B cell (primary cell): ENCODE results near the gene PPP1R3E. TPM values are rescaled to one million over a fixed set of nuclear protein-coding genes. Genes with fewer than 3 reads are reported as not detected.

Source experiments
- ATAC-seq: fragments of 200-7000 bp; cut with Tn5 transposase; one replicate; pipeline ENCODE4 v1.10.0; 2021; ENCODE audit warnings: low read depth, mild to moderate bottlenecking, moderate number of reproducible peaks, moderate library complexity
- CTCF ChIA-PET: fragments of 350-600 bp; sonication (Branson Sonifier 250); formaldehyde crosslinking; loops from one replicate; lab custom pipeline; 2021; ENCODE audit warnings: antibody characterized with exemption, inconsistent platforms; lab: Charles Lee
- POLR2A ChIA-PET: fragments of 350-600 bp; sonication (Branson Sonifier 250); formaldehyde crosslinking; loops from one replicate; lab custom pipeline; 2021; ENCODE audit warnings: antibody characterized with exemption; lab: Charles Lee
- DNase-seq: peaks from one replicate; pipeline ENCODE4 v3.0.0; 2013
- H2AFZ ChIP-seq: 2 replicates; pipeline ENCODE4 v1.6.1; 2012; ENCODE audit warnings: mild to moderate bottlenecking, low read depth, low read length; ENCODE audit not compliant: insufficient read depth, poor library complexity, severe bottlenecking
- H3K27ac ChIP-seq, 2 donors: 1 replicate in 1 of 2; 2 replicates in 1 of 2; pipeline ENCODE4 v1.5.1; 2012 to 2013; ENCODE audit warnings: low read length in 2 of 2, mild to moderate bottlenecking in 2 of 2, moderate library complexity in 1 of 2
- H3K27me3 ChIP-seq, 4 experiments: fragments of 200-600 bp in 1 of 4; sonication (generic) in 1 of 4; replicated peaks in 1 of 4; 1 replicate in 2 of 4; 2 replicates in 2 of 4; pipeline versions ENCODE4 v1.6.1 to v1.7.0; 2013 to 2016; ENCODE audit warnings: low read length in 3 of 4, mild to moderate bottlenecking in 2 of 4, mixed read lengths in 1 of 4, moderate library complexity in 1 of 4; ENCODE audit not compliant: insufficient read depth in 4 of 4, control insufficient read depth in 3 of 4; ENCODE audit errors: control extremely low read depth in 1 of 4
- H3K36me3 ChIP-seq, 2 experiments: replicated peaks in 1 of 2; 1 replicate in 1 of 2; 2 replicates in 1 of 2; pipeline versions ENCODE4 v1.6.1 to v1.7.1; 2013; ENCODE audit warnings: low read length in 1 of 2; ENCODE audit not compliant: insufficient read depth in 2 of 2, control insufficient read depth in 1 of 2; ENCODE audit errors: control extremely low read depth in 1 of 2, extremely low read depth in 1 of 2
- H3K4me1 ChIP-seq, 2 donors: fragments of 200-600 bp in 1 of 2; sonication (generic) in 1 of 2; 1 replicate in 1 of 2; 2 replicates in 1 of 2; pipeline versions ENCODE4 v1.5.1 to v1.6.1; 2013 to 2017; ENCODE audit warnings: low read length in 2 of 2; ENCODE audit not compliant: control insufficient read depth in 2 of 2, insufficient read depth in 2 of 2
- H3K4me2 ChIP-seq: replicated peaks from 2 replicates; pipeline ENCODE3; 2012; ENCODE audit warnings: mild to moderate bottlenecking, low read depth, low read length; ENCODE audit not compliant: poor library complexity, severe bottlenecking
- H3K4me3 ChIP-seq, 5 experiments: fragments of 200-600 bp in 1 of 5; sonication (generic) in 1 of 5; 1 replicate in 3 of 5; 2 replicates in 2 of 5; pipeline versions ENCODE4 v1.5.1 to v1.7.0; 2011 to 2016; ENCODE audit warnings: low read length in 4 of 5, mild to moderate bottlenecking in 4 of 5, low read depth in 2 of 5, control low read depth in 1 of 5, moderate library complexity in 1 of 5; ENCODE audit not compliant: insufficient read depth in 1 of 5; ENCODE audit errors: control extremely low read depth in 1 of 5, extremely low read depth in 1 of 5
- H3K79me2 ChIP-seq: fragments of 200-600 bp; sonication (generic); one replicate; pipeline ENCODE4 v1.6.0; 2016; ENCODE audit warnings: low read length; ENCODE audit not compliant: control insufficient read depth, insufficient read depth
- H3K9ac ChIP-seq: fragments of 200-600 bp; sonication (generic); 2 replicates; pipeline ENCODE4 v1.6.1; 2017; ENCODE audit warnings: mild to moderate bottlenecking, low read length, moderate library complexity
- H3K9me3 ChIP-seq, 3 donors: one replicate each; pipeline versions ENCODE4 v1.6.1 to v1.7.1; 2013; ENCODE audit warnings: low read length in 2 of 3; ENCODE audit not compliant: control insufficient read depth in 2 of 3, insufficient read depth in 1 of 3; ENCODE audit errors: control extremely low read depth in 1 of 3
- H4K20me1 ChIP-seq: 2 replicates; pipeline ENCODE4 v1.6.0; 2012; ENCODE audit warnings: mild to moderate bottlenecking, low read length; ENCODE audit not compliant: insufficient read depth, control insufficient read depth, poor library complexity, severe bottlenecking
- H3K27ac Mint-ChIP-seq: one replicate; pipeline ENCODE4 v1.8.0; 2021; ENCODE audit warnings: mixed read lengths
- H3K27me3 Mint-ChIP-seq: one replicate; pipeline ENCODE4 v1.8.0; 2021; ENCODE audit warnings: mixed read lengths
- H3K4me1 Mint-ChIP-seq: one replicate; pipeline ENCODE4 v1.8.0; 2021; ENCODE audit warnings: mixed read lengths
- H3K4me3 Mint-ChIP-seq: one replicate; pipeline ENCODE4 v1.8.0; 2021; ENCODE audit warnings: mixed read lengths
- H3K9me3 Mint-ChIP-seq: one replicate; pipeline ENCODE4 v1.8.0; 2022; ENCODE audit warnings: mixed read lengths; ENCODE audit not compliant: insufficient read depth
- EZH2 ChIP-seq: IDR thresholded peaks from 2 replicates; pipeline ENCODE4 v1.6.1; 2012; ENCODE audit warnings: borderline replicate concordance, low read depth, mild to moderate bottlenecking, moderate library complexity, low read length; ENCODE audit not compliant: insufficient read depth, poor library complexity, severe bottlenecking
- WGBS: methylation state at CpG from one replicate; pipeline ENCODE4 v1.1.5; 2013; ENCODE audit warnings: missing lambda C conversion rate; ENCODE audit not compliant: insufficient coverage; 5-methylcytosine and 5-hydroxymethylcytosine counted together
- intact Hi-C: fragments of 100-400 bp; cut with micrococcal nuclease; formaldehyde crosslinking; loops from one replicate; pipeline ENCODE4 v1.10.0; 2022
- polyA plus RNA-seq: library from polyadenylated mRNA; depleted of rRNA; stranded (reverse); fragments of >200 nt; gene quantifications from 2 replicates; pipeline ENCODE4 v1.2.3, GENCODE V29; 2012
- total RNA-seq, 2 donors: library from RNA; stranded (reverse); fragments of 120-200 nt in 1 of 2; gene quantifications; 1 replicate in 1 of 2; 2 replicates in 1 of 2; pipeline versions ENCODE4 v1.2.3 to v1.2.4, GENCODE V29; 2013 to 2022
- TF ChIP-seq, protein P1 (sequence below): fragments of 200-600 bp; IDR thresholded peaks from one replicate; pipeline ENCODE4 v1.8.0; 2022; ENCODE audit warnings: antibody characterized with exemption, mild to moderate bottlenecking

PPP1R3E gene
- total and polyA plus RNA-seq, 2 donors (not counting 1 experiment from before 2014, with no cell fraction given), result 56.9 to 76.7 TPM

DNA sequence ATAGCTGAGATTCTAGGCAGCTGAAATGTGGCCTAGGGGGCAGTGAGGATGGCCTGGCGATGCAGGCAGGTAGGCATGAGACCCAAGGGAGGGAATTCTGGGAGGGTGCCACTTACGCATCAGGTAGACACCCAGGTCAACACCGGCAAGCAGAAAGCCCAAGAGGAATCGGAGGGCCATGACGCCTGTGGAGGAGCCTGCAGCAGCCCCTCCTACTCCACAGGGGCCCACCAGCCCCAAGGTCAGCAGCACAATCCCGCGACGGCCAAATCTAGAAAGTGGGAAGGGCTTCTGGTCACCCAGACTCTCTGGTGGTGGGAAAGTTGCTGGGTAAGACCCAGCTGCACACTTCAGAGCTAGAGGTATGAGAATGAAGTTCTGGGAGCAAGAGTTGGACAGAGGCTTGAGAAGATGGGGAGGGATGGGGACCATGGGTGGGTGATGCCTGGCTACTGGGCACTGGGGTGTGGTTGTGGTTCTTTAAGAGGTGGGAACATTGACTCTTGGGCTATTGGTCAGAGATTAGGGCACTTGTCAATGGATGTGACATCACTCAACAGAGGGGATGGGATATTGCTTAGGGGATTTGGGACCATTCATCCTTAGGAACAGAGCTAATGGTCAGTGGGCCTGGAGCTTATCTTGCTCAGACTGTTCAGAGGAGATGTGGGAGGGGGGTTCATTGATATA, 46.6 kb upstream of the PPP1R3E start:
- Mint-ChIP-seq H3K27ac (no peak overlapping the region), H3K4me3 (no peak overlapping the region), H3K4me1 (peaks cover 14% of the 10 kb centered on the region), H3K9me3 (no peaks in the 10 kb centered on the region), H3K27me3 (peaks cover 44% of the 10 kb centered on the region)
- ChIA-PET POLR2A (no interaction called here), CTCF (no interaction called here)
- no peak overlapping the region for H2AFZ ChIP-seq
- no peak overlapping the region for H3K9ac ChIP-seq
- DNase-seq (no peak), ATAC-seq (no peak)
- peaks cover 0 to 44% (median 25%) of the 10 kb centered on the region in 4 experiments for H3K27me3 ChIP-seq
- no peak overlapping the region for H3K4me3 ChIP-seq
- peaks cover 11 to 15% of the 10 kb centered on the region in 2 donors for H3K4me1 ChIP-seq
- intact Hi-C loops, result no loop called here
- no peak overlapping the region for H3K4me2 ChIP-seq
- no peak overlapping the region for H3K27ac ChIP-seq
- TF ChIP-seq, protein P1, sequence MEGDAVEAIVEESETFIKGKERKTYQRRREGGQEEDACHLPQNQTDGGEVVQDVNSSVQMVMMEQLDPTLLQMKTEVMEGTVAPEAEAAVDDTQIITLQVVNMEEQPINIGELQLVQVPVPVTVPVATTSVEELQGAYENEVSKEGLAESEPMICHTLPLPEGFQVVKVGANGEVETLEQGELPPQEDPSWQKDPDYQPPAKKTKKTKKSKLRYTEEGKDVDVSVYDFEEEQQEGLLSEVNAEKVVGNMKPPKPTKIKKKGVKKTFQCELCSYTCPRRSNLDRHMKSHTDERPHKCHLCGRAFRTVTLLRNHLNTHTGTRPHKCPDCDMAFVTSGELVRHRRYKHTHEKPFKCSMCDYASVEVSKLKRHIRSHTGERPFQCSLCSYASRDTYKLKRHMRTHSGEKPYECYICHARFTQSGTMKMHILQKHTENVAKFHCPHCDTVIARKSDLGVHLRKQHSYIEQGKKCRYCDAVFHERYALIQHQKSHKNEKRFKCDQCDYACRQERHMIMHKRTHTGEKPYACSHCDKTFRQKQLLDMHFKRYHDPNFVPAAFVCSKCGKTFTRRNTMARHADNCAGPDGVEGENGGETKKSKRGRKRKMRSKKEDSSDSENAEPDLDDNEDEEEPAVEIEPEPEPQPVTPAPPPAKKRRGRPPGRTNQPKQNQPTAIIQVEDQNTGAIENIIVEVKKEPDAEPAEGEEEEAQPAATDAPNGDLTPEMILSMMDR, result no peak
- TF ChIP-seq EZH2, result no peak
- 98% methylated on average over 8 of the region's 8 CpGs for WGBS
- no peaks in the 10 kb centered on the region for H4K20me1 ChIP-seq
- H3K9me3 ChIP-seq, result peaks cover 0 to 4% (median 3%) of the 10 kb centered on the region in 3 donors
- no peaks in the 10 kb centered on the region for H3K79me2 ChIP-seq
- no peaks in the 10 kb centered on the region for H3K36me3 ChIP-seq

DNA sequence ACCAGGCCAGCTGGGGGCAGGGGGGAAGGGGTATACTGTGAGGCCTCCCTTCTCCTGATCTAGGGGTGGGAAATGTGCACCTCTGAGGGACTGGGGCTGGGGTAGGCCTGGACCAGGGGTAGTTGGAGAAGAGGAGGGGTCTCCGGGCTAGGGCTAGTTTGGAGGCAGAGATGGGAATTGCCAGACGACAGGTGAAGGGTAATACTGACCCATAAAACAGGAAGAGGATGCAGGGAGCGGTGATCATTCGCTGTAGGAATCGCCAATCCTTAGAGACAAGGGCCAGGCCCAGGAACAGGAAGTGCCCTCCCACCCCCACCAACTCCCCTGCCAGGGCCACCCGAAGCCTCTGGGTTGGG, 45.6 kb upstream of the PPP1R3E start:
- Histone ChIP-seq H2AFZ (no peak overlapping the region), H3K4me1 (peaks cover 11 to 15% of the 10 kb centered on the region in 2 donors), H3K27me3 (peaks cover 0 to 34% (median 20%) of the 10 kb centered on the region in 4 experiments), H3K4me2 (no peak overlapping the region), H3K9ac (no peak overlapping the region), H3K36me3 (no peaks in the 10 kb centered on the region), H3K27ac (no peak overlapping the region), H3K79me2 (no peaks in the 10 kb centered on the region), H4K20me1 (no peaks in the 10 kb centered on the region), H3K9me3 (peaks cover 0 to 4% (median 3%) of the 10 kb centered on the region in 3 donors), H3K4me3 (no peak overlapping the region)
- Mint-ChIP-seq H3K9me3 (no peaks in the 10 kb centered on the region), H3K4me1 (peaks cover 13% of the 10 kb centered on the region), H3K27ac (no peak overlapping the region), H3K27me3 (peaks cover 33% of the 10 kb centered on the region), H3K4me3 (no peak overlapping the region)
- TF ChIP-seq EZH2, result no peak
- TF ChIP-seq, protein P1, result no peak
- ATAC-seq (no peak), DNase-seq (no peak)
- intact Hi-C loops, result no loop called here
- WGBS, result 93% methylated on average over 3 of the region's 6 CpGs
- ChIA-PET CTCF (no interaction called here), POLR2A (no interaction called here)
